ENCODE measurements around the gene SS18.

DNA sequence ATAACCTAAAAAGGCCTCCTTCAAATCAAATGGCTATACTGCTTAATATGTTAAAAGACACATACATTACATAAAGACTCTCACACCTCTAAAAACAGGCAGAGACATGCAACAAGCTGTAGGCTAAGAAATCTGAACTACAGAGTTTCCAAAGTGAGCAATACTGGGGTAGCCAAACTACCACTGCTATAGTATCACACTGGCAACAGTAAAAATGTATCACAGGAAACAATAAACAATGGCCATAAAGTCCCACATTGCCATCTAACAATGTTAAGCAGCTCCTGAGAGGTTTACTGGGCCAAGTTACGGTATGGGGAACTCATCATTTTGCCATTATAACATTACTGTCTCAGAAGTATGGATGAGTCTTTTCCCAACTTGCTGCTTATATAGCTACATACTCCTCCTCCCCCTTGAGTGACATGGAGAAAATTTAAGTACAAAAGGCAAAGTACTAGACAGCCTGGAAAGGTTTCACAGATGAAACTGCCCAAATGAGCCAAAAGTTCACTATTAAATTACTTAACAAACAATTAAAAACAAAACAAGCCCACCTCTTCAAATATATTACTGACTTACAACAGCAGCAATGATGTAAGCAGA, 50.3 kb downstream of the SS18 start:
- TF ChIP-seq SUZ12 (IDR thresholded peaks at IDR 0.05) = no peak
- no peak for TF ChIP-seq FOXM1 (IDR thresholded peaks at IDR 0.05; ENCODE audit: borderline replicate concordance)
- TF ChIP-seq FOXK2 (IDR thresholded peaks at IDR 0.05) = no peak
- no peak for TF ChIP-seq SP1 (IDR thresholded peaks at IDR 0.05)
- TF ChIP-seq NFRKB (IDR thresholded peaks at IDR 0.05) = no peak
- TF ChIP-seq TARDBP (IDR thresholded peaks at IDR 0.05) = no peak
- no peak for TF ChIP-seq ZNF384 (IDR thresholded peaks at IDR 0.05)
